ENCODE results near the gene STAT4. TPM values are rescaled to one million over a fixed set of nuclear protein-coding genes. Genes with fewer than 3 reads are reported as not detected.

STAT4 gene
- total RNA-seq, 1 experiment from 2014 or later = 0.71 TPM

DNA sequence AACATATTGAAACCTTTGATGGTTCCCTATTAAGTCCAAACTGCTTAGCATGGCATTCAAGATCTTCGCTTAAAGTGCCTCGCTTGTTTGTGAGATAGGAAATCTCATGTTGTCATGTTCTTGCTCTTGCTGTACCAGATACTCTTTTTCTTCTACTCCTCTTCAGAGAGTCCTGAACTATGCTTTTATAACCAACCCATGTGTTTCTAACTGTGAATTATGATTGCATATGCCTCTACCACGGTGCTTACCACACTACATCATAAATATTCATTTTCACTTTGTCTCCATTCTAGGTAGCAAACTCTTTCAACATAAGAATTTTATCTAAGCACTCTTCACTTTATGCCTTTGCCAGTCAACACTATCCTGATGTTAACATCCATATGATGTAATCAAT is 23.6 kb downstream of the STAT4 start:
- no peak overlapping the region for H3K4me3 ChIP-seq (ENCODE audit: low read depth, low read length, poor library complexity, severe bottlenecking)
- H3K4me1 ChIP-seq (ENCODE audit: insufficient read depth, low read length, poor library complexity, severe bottlenecking) = no peaks in the 10 kb centered on the region
- intact Hi-C loops (cut with micrococcal nuclease; ENCODE audit: unreplicated experiment) = no loop called here
- DNase-seq (ENCODE audit: low spot score) = no peak
- no TSS peak for BruUV-seq (replicated peaks)
- H3K9me3 ChIP-seq (ENCODE audit: low read depth, low read length, poor library complexity, severe bottlenecking) = no peaks in the 10 kb centered on the region
- TF ChIP-seq, protein P1, sequence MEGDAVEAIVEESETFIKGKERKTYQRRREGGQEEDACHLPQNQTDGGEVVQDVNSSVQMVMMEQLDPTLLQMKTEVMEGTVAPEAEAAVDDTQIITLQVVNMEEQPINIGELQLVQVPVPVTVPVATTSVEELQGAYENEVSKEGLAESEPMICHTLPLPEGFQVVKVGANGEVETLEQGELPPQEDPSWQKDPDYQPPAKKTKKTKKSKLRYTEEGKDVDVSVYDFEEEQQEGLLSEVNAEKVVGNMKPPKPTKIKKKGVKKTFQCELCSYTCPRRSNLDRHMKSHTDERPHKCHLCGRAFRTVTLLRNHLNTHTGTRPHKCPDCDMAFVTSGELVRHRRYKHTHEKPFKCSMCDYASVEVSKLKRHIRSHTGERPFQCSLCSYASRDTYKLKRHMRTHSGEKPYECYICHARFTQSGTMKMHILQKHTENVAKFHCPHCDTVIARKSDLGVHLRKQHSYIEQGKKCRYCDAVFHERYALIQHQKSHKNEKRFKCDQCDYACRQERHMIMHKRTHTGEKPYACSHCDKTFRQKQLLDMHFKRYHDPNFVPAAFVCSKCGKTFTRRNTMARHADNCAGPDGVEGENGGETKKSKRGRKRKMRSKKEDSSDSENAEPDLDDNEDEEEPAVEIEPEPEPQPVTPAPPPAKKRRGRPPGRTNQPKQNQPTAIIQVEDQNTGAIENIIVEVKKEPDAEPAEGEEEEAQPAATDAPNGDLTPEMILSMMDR (conservative IDR thresholded peaks at IDR 0.05; ENCODE audit: low read depth, low read length) = no peak
- no peak for TF ChIP-seq EZH2 (IDR thresholded peaks at IDR 0.05; ENCODE audit: borderline replicate concordance, low read depth, low read length, poor library complexity, severe bottlenecking)
- H3K27ac ChIP-seq (ENCODE audit: low read depth, low read length, poor library complexity, severe bottlenecking) = no peak overlapping the region
- H3K27me3 ChIP-seq (replicated peaks; ENCODE audit: insufficient read depth, low read depth, low read length, poor library complexity) = no peaks in the 10 kb centered on the region
- POLR2A ChIA-PET (ENCODE audit: low non-redundant PET) = no interaction called here
- no peaks in the 10 kb centered on the region for H3K36me3 ChIP-seq (ENCODE audit: insufficient read depth, low read length, poor library complexity, severe bottlenecking)
- CTCF ChIA-PET = interaction anchor here (0.6 kb wide), 1 partner anchor 38 kb away, joined by 4 read pairs; no protein-coding TSS in a partner anchor

DNA sequence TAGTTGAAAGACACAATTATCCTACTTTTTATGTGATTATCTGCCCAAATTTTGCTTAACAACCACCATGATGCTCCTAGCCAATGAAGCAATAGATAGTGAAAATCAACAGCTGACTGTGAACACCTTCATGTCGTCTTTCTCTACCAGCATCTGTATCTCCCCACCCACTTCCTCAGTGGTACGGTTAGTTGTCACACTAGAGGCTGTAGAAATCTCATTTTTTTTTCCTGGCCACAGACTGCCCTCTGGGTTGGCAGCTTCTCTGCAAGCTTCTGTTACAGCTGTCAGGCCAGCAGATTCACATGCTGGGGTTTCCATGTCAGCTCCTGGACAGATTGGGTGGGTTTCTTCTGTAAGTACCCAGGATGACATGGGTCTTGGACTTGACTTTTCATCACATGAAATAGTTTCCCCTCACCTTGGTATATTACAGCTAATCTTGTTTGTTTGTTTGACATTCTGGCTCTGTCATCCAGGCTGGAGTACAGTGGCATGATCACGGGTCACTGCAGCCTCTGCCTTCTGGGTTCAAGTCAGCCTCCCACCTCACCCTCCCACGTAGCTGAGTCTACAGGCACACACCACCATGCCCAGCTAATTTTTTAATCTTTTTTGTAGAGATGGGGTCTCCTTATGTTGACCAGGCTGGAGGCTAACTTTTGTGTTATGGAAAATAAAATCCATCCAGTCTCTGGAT is 24.3 kb downstream of the STAT4 start:
- DNase-seq (ENCODE audit: low spot score) = no peak
- no TSS peak for BruUV-seq (replicated peaks)
- H3K36me3 ChIP-seq (ENCODE audit: insufficient read depth, low read length, poor library complexity, severe bottlenecking) = no peaks in the 10 kb centered on the region
- H3K27ac ChIP-seq (ENCODE audit: low read depth, low read length, poor library complexity, severe bottlenecking) = no peak overlapping the region
- H3K4me1 ChIP-seq (ENCODE audit: insufficient read depth, low read length, poor library complexity, severe bottlenecking) = no peaks in the 10 kb centered on the region
- POLR2A ChIA-PET (ENCODE audit: low non-redundant PET) = no interaction called here
- H3K4me3 ChIP-seq (ENCODE audit: low read depth, low read length, poor library complexity, severe bottlenecking) = no peak overlapping the region
- CTCF ChIA-PET = no interaction called here
- TF ChIP-seq, protein P1 (conservative IDR thresholded peaks at IDR 0.05; ENCODE audit: low read depth, low read length) = no peak
- TF ChIP-seq EZH2 (IDR thresholded peaks at IDR 0.05; ENCODE audit: borderline replicate concordance, low read depth, low read length, poor library complexity, severe bottlenecking) = no peak
- H3K27me3 ChIP-seq (replicated peaks; ENCODE audit: insufficient read depth, low read depth, low read length, poor library complexity) = no peaks in the 10 kb centered on the region
- H3K9me3 ChIP-seq (ENCODE audit: low read depth, low read length, poor library complexity, severe bottlenecking) = no peaks in the 10 kb centered on the region
- intact Hi-C loops (cut with micrococcal nuclease; ENCODE audit: unreplicated experiment) = no loop called here

DNA sequence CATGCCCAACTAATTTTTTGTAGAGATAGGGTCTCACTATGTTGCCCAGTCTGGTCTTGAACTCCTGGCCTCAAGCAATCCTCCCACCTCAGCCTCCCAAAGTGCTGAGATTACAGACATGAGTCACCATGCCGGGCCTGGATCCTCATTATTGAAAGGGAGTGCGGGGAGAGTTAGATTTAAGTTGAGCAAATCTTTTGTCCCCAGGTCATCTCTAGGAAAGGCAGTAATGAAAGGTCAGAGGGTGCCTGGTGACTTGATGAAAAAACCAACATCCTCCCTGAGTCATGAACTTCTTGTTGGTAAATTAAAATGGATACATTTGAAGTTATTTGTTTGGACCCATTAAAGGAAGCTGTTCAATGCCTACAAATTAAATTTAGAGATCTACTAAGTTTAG is 25.1 kb downstream of the STAT4 start:
- Histone ChIP-seq H3K27me3 (replicated peaks; ENCODE audit: insufficient read depth, low read depth, low read length, poor library complexity) (no peaks in the 10 kb centered on the region), H3K9me3 (ENCODE audit: low read depth, low read length, poor library complexity, severe bottlenecking) (no peaks in the 10 kb centered on the region), H3K27ac (ENCODE audit: low read depth, low read length, poor library complexity, severe bottlenecking) (no peak overlapping the region), H3K36me3 (ENCODE audit: insufficient read depth, low read length, poor library complexity, severe bottlenecking) (no peaks in the 10 kb centered on the region), H3K4me1 (ENCODE audit: insufficient read depth, low read length, poor library complexity, severe bottlenecking) (no peaks in the 10 kb centered on the region), H3K4me3 (ENCODE audit: low read depth, low read length, poor library complexity, severe bottlenecking) (no peak overlapping the region)
- intact Hi-C loops (cut with micrococcal nuclease; ENCODE audit: unreplicated experiment) = no loop called here
- ChIA-PET CTCF (no interaction called here), POLR2A (ENCODE audit: low non-redundant PET) (interaction anchor here (0.5 kb wide), 1 partner anchor 306 kb away, joined by 7 read pairs; no protein-coding TSS in a partner anchor)
- no peak for TF ChIP-seq EZH2 (IDR thresholded peaks at IDR 0.05; ENCODE audit: borderline replicate concordance, low read depth, low read length, poor library complexity, severe bottlenecking)
- TF ChIP-seq, protein P1 (conservative IDR thresholded peaks at IDR 0.05; ENCODE audit: low read depth, low read length) = no peak
- BruUV-seq (replicated peaks) = no TSS peak
- no peak for DNase-seq (ENCODE audit: low spot score)

Data from A673 (cell line).